ENCODE measurements around the gene ZNF384.
A peak's percentile ranks its signal among the peaks of the same experiment; 100 is the strongest.

The ZNF384 gene

DNA sequence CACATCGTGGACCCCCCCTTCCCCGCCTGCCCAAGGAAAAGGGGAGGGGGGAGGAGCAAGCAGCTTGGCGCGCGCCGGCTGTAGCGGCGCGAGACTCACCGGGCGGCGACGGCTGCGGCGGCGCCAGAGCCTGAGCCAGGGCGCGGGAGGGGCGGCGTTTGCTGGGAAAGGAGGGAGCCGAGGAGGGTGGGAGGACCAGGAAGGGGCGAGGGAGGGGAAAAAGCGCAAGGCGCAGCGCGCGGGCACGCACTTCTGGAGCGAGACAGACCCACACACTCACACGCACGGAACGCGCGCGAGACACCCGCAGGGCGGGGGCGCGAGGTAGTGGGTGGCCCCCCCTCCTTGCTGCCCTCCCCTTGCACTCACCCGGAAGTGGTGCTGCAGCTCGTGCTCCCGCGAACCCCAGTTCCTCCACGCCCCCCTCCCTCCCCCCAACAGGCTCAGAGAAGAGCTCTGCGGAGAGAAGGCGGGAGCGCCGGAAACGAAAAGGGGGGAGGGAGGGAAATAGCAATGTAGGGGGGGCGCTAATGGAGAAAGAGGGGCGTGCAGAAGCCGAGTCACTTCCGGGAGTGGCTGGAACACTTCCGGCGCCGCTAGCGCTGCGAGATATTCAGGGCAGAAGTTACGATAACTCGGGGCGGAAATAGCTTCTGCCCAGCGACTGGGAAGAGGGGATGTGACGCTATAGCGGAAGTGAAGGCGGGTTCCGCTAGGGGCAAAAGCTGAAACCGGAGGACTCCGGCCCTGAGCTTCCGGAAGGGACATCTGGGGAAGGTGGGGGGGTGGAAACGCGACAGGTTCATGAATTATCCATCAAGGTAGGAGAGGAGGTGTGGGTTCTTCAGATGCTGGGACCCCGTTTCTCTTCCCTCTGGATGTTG lies at the start of gene ZNF384 (continued):
- TF ChIP-seq, protein P1, sequence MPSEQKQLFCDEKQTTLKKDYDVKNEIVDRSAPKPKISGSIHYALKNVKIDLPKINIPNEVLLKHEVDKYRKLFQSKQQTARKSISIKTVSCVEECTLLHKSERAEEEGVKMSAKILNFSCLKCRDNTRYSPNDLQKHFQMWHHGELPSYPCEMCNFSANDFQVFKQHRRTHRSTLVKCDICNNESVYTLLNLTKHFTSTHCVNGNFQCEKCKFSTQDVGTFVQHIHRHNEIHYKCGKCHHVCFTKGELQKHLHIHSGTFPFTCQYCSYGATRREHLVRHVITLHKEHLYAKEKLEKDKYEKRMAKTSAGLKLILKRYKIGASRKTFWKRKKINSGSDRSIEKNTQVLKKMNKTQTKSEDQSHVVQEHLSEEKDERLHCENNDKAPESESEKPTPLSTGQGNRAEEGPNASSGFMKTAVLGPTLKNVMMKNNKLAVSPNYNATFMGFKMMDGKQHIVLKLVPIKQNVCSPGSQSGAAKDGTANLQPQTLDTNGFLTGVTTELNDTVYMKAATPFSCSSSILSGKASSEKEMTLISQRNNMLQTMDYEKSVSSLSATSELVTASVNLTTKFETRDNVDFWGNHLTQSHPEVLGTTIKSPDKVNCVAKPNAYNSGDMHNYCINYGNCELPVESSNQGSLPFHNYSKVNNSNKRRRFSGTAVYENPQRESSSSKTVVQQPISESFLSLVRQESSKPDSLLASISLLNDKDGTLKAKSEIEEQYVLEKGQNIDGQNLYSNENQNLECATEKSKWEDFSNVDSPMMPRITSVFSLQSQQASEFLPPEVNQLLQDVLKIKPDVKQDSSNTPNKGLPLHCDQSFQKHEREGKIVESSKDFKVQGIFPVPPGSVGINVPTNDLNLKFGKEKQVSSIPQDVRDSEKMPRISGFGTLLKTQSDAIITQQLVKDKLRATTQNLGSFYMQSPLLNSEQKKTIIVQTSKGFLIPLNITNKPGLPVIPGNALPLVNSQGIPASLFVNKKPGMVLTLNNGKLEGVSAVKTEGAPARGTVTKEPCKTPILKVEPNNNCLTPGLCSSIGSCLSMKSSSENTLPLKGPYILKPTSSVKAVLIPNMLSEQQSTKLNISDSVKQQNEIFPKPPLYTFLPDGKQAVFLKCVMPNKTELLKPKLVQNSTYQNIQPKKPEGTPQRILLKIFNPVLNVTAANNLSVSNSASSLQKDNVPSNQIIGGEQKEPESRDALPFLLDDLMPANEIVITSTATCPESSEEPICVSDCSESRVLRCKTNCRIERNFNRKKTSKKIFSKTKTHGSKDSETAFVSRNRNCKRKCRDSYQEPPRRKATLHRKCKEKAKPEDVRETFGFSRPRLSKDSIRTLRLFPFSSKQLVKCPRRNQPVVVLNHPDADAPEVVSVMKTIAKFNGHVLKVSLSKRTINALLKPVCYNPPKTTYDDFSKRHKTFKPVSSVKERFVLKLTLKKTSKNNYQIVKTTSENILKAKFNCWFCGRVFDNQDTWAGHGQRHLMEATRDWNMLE (tag by site-specific recombination; conservative IDR thresholded peaks at IDR 0.05; ENCODE audit: low read depth): peak; percentile 100
- no peak for TF ChIP-seq ZNF248 (tag by site-specific recombination; IDR thresholded peaks at IDR 0.05)
- TF ChIP-seq, protein P2, sequence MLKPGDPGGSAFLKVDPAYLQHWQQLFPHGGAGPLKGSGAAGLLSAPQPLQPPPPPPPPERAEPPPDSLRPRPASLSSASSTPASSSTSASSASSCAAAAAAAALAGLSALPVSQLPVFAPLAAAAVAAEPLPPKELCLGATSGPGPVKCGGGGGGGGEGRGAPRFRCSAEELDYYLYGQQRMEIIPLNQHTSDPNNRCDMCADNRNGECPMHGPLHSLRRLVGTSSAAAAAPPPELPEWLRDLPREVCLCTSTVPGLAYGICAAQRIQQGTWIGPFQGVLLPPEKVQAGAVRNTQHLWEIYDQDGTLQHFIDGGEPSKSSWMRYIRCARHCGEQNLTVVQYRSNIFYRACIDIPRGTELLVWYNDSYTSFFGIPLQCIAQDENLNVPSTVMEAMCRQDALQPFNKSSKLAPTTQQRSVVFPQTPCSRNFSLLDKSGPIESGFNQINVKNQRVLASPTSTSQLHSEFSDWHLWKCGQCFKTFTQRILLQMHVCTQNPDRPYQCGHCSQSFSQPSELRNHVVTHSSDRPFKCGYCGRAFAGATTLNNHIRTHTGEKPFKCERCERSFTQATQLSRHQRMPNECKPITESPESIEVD (tag by site-specific recombination; IDR thresholded peaks at IDR 0.05): no peak
- TF ChIP-seq, protein P3, sequence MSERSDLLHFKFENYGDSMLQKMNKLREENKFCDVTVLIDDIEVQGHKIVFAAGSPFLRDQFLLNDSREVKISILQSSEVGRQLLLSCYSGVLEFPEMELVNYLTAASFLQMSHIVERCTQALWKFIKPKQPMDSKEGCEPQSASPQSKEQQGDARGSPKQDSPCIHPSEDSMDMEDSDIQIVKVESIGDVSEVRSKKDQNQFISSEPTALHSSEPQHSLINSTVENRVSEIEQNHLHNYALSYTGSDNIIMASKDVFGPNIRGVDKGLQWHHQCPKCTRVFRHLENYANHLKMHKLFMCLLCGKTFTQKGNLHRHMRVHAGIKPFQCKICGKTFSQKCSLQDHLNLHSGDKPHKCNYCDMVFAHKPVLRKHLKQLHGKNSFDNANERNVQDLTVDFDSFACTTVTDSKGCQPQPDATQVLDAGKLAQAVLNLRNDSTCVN (tag by site-specific recombination; optimal IDR thresholded peaks at IDR 0.05): peak; percentile 100
- no peak for TF ChIP-seq ZNF549 (tag by site-specific recombination; IDR thresholded peaks at IDR 0.05)
- TF ChIP-seq GLI4 (tag by site-specific recombination; IDR thresholded peaks at IDR 0.05): peak; percentile 94
- no peak for TF ChIP-seq ZNF274 (IDR thresholded peaks at IDR 0.05; ENCODE audit: low read length)
- TF ChIP-seq ZNF274 (tag by site-specific recombination; IDR thresholded peaks at IDR 0.05; ENCODE audit: borderline replicate concordance): no peak
- TF ChIP-seq, protein P4, sequence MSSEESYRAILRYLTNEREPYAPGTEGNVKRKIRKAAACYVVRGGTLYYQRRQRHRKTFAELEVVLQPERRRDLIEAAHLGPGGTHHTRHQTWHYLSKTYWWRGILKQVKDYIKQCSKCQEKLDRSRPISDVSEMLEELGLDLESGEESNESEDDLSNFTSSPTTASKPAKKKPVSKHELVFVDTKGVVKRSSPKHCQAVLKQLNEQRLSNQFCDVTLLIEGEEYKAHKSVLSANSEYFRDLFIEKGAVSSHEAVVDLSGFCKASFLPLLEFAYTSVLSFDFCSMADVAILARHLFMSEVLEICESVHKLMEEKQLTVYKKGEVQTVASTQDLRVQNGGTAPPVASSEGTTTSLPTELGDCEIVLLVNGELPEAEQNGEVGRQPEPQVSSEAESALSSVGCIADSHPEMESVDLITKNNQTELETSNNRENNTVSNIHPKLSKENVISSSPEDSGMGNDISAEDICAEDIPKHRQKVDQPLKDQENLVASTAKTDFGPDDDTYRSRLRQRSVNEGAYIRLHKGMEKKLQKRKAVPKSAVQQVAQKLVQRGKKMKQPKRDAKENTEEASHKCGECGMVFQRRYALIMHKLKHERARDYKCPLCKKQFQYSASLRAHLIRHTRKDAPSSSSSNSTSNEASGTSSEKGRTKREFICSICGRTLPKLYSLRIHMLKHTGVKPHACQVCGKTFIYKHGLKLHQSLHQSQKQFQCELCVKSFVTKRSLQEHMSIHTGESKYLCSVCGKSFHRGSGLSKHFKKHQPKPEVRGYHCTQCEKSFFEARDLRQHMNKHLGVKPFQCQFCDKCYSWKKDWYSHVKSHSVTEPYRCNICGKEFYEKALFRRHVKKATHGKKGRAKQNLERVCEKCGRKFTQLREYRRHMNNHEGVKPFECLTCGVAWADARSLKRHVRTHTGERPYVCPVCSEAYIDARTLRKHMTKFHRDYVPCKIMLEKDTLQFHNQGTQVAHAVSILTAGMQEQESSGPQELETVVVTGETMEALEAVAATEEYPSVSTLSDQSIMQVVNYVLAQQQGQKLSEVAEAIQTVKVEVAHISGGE (tag by site-specific recombination; conservative IDR thresholded peaks at IDR 0.05; ENCODE audit: low read depth): peak; percentile 99
- 0 out of 2 replicates have a peak, but pooled peaks have one; percentile 16 for TF ChIP-seq ZNF792 (tag by site-specific recombination; IDR thresholded peaks at IDR 0.05)
- peak; percentile 76 for TF ChIP-seq KLF7 (tag by site-specific recombination; IDR thresholded peaks at IDR 0.05; ENCODE audit: borderline replicate concordance)
- no peak for TF ChIP-seq SALL2 (tag by site-specific recombination; IDR thresholded peaks at IDR 0.05; ENCODE audit: borderline replicate concordance)
- TF ChIP-seq, protein P5, sequence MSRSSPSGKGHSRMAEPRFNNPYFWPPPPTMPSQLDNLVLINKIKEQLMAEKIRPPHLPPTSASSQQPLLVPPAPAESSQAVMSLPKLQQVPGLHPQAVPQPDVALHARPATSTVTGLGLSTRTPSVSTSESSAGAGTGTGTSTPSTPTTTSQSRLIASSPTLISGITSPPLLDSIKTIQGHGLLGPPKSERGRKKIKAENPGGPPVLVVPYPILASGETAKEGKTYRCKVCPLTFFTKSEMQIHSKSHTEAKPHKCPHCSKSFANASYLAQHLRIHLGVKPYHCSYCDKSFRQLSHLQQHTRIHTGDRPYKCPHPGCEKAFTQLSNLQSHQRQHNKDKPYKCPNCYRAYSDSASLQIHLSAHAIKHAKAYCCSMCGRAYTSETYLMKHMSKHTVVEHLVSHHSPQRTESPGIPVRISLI (tag by site-specific recombination; IDR thresholded peaks at IDR 0.05): no peak
- TF ChIP-seq, protein P6, sequence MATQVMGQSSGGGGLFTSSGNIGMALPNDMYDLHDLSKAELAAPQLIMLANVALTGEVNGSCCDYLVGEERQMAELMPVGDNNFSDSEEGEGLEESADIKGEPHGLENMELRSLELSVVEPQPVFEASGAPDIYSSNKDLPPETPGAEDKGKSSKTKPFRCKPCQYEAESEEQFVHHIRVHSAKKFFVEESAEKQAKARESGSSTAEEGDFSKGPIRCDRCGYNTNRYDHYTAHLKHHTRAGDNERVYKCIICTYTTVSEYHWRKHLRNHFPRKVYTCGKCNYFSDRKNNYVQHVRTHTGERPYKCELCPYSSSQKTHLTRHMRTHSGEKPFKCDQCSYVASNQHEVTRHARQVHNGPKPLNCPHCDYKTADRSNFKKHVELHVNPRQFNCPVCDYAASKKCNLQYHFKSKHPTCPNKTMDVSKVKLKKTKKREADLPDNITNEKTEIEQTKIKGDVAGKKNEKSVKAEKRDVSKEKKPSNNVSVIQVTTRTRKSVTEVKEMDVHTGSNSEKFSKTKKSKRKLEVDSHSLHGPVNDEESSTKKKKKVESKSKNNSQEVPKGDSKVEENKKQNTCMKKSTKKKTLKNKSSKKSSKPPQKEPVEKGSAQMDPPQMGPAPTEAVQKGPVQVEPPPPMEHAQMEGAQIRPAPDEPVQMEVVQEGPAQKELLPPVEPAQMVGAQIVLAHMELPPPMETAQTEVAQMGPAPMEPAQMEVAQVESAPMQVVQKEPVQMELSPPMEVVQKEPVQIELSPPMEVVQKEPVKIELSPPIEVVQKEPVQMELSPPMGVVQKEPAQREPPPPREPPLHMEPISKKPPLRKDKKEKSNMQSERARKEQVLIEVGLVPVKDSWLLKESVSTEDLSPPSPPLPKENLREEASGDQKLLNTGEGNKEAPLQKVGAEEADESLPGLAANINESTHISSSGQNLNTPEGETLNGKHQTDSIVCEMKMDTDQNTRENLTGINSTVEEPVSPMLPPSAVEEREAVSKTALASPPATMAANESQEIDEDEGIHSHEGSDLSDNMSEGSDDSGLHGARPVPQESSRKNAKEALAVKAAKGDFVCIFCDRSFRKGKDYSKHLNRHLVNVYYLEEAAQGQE (tag by site-specific recombination; IDR thresholded peaks at IDR 0.05): 0 out of 2 replicates have a peak, but pooled peaks have one; percentile 15
- peak; percentile 94 for TF ChIP-seq ZFHX2 (tag by site-specific recombination; conservative IDR thresholded peaks at IDR 0.05)
- TF ChIP-seq ZFP37 (tag by site-specific recombination; IDR thresholded peaks at IDR 0.05): 0 out of 2 replicates have a peak, but pooled peaks have one; percentile 57
- TF ChIP-seq ZNF544 (tag by site-specific recombination; IDR thresholded peaks at IDR 0.05): no peak
- TF ChIP-seq ZNF239 (tag by site-specific recombination; IDR thresholded peaks at IDR 0.05): peak; percentile 20; the same call in 1 of the 2 replicates
- no peak for TF ChIP-seq ZNF707 (tag by site-specific recombination; IDR thresholded peaks at IDR 0.05)
- TF ChIP-seq KLF10 (tag by site-specific recombination; IDR thresholded peaks at IDR 0.05): peak; percentile 89
